ENCODE data around the gene PRPF38B.
"Not testable (repeated sequence)": the region's sequence is repeated elsewhere in the genome, so short reads cannot be mapped to it uniquely, and the experiment has no call there.

Gene PRPF38B

GRCh38 chr1:108679586-108680213 lies 12.4 kb upstream of the PRPF38B start:
- no peak for DNase-seq

- not testable (repeated sequence) for DNase-seq
Observed at GRCh38 chr1:108681701-108682100, 10.4 kb upstream of the PRPF38B start.

- no peak for DNase-seq
Observed at GRCh38 chr1:108685529-108685928, 6.6 kb upstream of the PRPF38B start.

- no peak for DNase-seq
Observed at GRCh38 chr1:108686614-108687313, 5.3 kb upstream of the PRPF38B start.

GRCh38 chr1:108691128-108691941 lies 775 bp upstream of the PRPF38B start:
- no peak for DNase-seq

- DNase-seq: no peak
Observed at GRCh38 chr1:108692724-108693655, 880 bp downstream of the PRPF38B start.

- DNase-seq: no peak
Observed at GRCh38 chr1:108695535-108695934, 3.4 kb downstream of the PRPF38B start.

- no peak for DNase-seq
Observed at GRCh38 chr1:108699375-108700332, 7.5 kb downstream of the PRPF38B start.

- DNase-seq: no peak
Observed at GRCh38 chr1:108701176-108701849, 9.2 kb downstream of the PRPF38B start.

- not testable (repeated sequence) for DNase-seq
Observed at GRCh38 chr1:108702109-108702508, 10.0 kb downstream of the PRPF38B start.

- no peak for DNase-seq
Observed at GRCh38 chr1:108703939-108704338, 11.8 kb downstream of the PRPF38B start.

GRCh38 chr1:108704496-108704895 lies 12.4 kb downstream of the PRPF38B start:
- DNase-seq: no peak

GRCh38 chr1:108706643-108707042 lies 14.5 kb downstream of the PRPF38B start:
- no peak for DNase-seq

- DNase-seq: peak; percentile 43
Observed at GRCh38 chr1:108708691-108709660, 16.9 kb downstream of the PRPF38B start.

GRCh38 chr1:108712606-108713150 lies 20.6 kb downstream of the PRPF38B start, which contains the start of gene FNDC7:
FNDC7 (plus strand) TSS chr1:108712908; CDS start chr1:108712934, 26 bp downstream.
- DNase-seq: no peak

- no peak for DNase-seq
Observed at GRCh38 chr1:108715932-108716331, 23.8 kb downstream of the PRPF38B start.

- no peak for DNase-seq
Observed at GRCh38 chr1:108716437-108717230, 24.5 kb downstream of the PRPF38B start.

GRCh38 chr1:108717774-108718316 lies 25.7 kb downstream of the PRPF38B start:
- no peak for DNase-seq

All from activated CD4-positive, alpha-beta T cell treated with anti-CD3 and anti-CD28 coated beads for 1 hour (primary cell).